Activated naive CD8-positive, alpha-beta T cell treated with anti-CD3 and anti-CD28 coated beads for 36 hours (primary cell): Measurements from ENCODE around the gene ACOT4. TPM values are rescaled to one million over a fixed set of nuclear protein-coding genes. Genes with fewer than 3 reads are reported as not detected.
A peak's percentile ranks its signal among the peaks of the same experiment; 100 is the strongest.
"Not testable (repeated sequence)": the region's sequence is repeated elsewhere in the genome, so short reads cannot be mapped to it uniquely, and the experiment has no call there.

Experiments
- DNase-seq: peaks from one replicate; pipeline ENCODE4 v3.0.0; 2021
- H3K27ac Mint-ChIP-seq: one replicate; pipeline ENCODE4 v1.8.0; 2022; ENCODE audit warnings: mild to moderate bottlenecking, moderate library complexity, mixed read lengths
- H3K27me3 Mint-ChIP-seq: one replicate; pipeline ENCODE4 v1.8.0; 2022; ENCODE audit warnings: mild to moderate bottlenecking, mixed read lengths
- H3K36me3 Mint-ChIP-seq: one replicate; pipeline ENCODE4 v1.8.0; 2021; ENCODE audit warnings: mild to moderate bottlenecking, mixed read lengths
- H3K4me1 Mint-ChIP-seq: one replicate; pipeline ENCODE4 v1.8.0; 2021; ENCODE audit warnings: mixed read lengths
- H3K4me3 Mint-ChIP-seq: one replicate; pipeline ENCODE4 v1.8.0; 2022; ENCODE audit warnings: mild to moderate bottlenecking, moderate library complexity, mixed read lengths
- H3K9me3 Mint-ChIP-seq: one replicate; pipeline ENCODE4 v1.8.0; 2022; ENCODE audit warnings: mixed read lengths
- total RNA-seq, 2 experiments: library from RNA; stranded (reverse); gene quantifications; one replicate each; pipeline ENCODE4 v1.2.3, GENCODE V29; 2021

Gene ACOT4
- total RNA-seq = 1 to 10 TPM; 2.0 to 2.4 TPM

- DNase-seq = peak; percentile 64
- Mint-ChIP-seq H3K9me3 (no peaks in the 10 kb centered on the region), H3K27ac (peak within 1 kb of the TSS; percentile 19), H3K36me3 (peaks cover 7% of the 10 kb centered on the region), H3K4me1 (peaks cover 10% of the 10 kb centered on the region), H3K4me3 (peak within 1 kb of the TSS; percentile 71), H3K27me3 (no peaks in the 10 kb centered on the region)
Observed at GRCh38 chr14:73591690-73592449, at the start of gene ACOT4. TSS of gene ACOT4 (plus strand) at chr14:73591873. CDS start at chr14:73591960, 87 bp downstream.

- DNase-seq, H3K9me3 Mint-ChIP-seq, H3K36me3 Mint-ChIP-seq, H3K4me3 Mint-ChIP-seq, H3K27ac Mint-ChIP-seq, H3K4me1 Mint-ChIP-seq: not testable (repeated sequence)
- H3K27me3 Mint-ChIP-seq = peaks cover 11% of the 10 kb centered on the region
Observed at GRCh38 chr14:73542961-73543360, 48.7 kb upstream of the ACOT4 start.

GRCh38 chr14:73545353-73545752 is 46.3 kb upstream of the ACOT4 start:
- H3K27me3 Mint-ChIP-seq, H3K36me3 Mint-ChIP-seq, H3K4me1 Mint-ChIP-seq, H3K9me3 Mint-ChIP-seq, DNase-seq, H3K27ac Mint-ChIP-seq, H3K4me3 Mint-ChIP-seq: not testable (repeated sequence)

GRCh38 chr14:73549097-73549496 is 42.6 kb upstream of the ACOT4 start:
- not testable (repeated sequence) for H3K9me3 Mint-ChIP-seq, H3K4me3 Mint-ChIP-seq, DNase-seq, H3K4me1 Mint-ChIP-seq, H3K36me3 Mint-ChIP-seq, H3K27me3 Mint-ChIP-seq, H3K27ac Mint-ChIP-seq

- not testable (repeated sequence) for H3K27me3 Mint-ChIP-seq, DNase-seq, H3K4me1 Mint-ChIP-seq, H3K9me3 Mint-ChIP-seq, H3K36me3 Mint-ChIP-seq, H3K4me3 Mint-ChIP-seq, H3K27ac Mint-ChIP-seq
Observed at GRCh38 chr14:73549889-73550524, 41.7 kb upstream of the ACOT4 start.

- no peak overlapping the region for H3K27ac Mint-ChIP-seq
- H3K4me3 Mint-ChIP-seq = no peak overlapping the region
- DNase-seq = no peak
- H3K27me3 Mint-ChIP-seq = no peaks in the 10 kb centered on the region
- no peaks in the 10 kb centered on the region for H3K36me3 Mint-ChIP-seq
- no peaks in the 10 kb centered on the region for H3K4me1 Mint-ChIP-seq
- peaks cover 1% of the 10 kb centered on the region for H3K9me3 Mint-ChIP-seq
Observed at GRCh38 chr14:73553845-73554244, 37.8 kb upstream of the ACOT4 start.

- not testable (repeated sequence) for H3K27me3 Mint-ChIP-seq, H3K9me3 Mint-ChIP-seq, H3K4me3 Mint-ChIP-seq, H3K27ac Mint-ChIP-seq, H3K4me1 Mint-ChIP-seq, H3K36me3 Mint-ChIP-seq, DNase-seq
Observed at GRCh38 chr14:73557201-73557600, 34.5 kb upstream of the ACOT4 start.

- H3K4me3 Mint-ChIP-seq, H3K27me3 Mint-ChIP-seq, H3K27ac Mint-ChIP-seq, DNase-seq, H3K9me3 Mint-ChIP-seq, H3K4me1 Mint-ChIP-seq: not testable (repeated sequence)
- peaks cover 14% of the 10 kb centered on the region for H3K36me3 Mint-ChIP-seq
Observed at GRCh38 chr14:73558238-73558637, 33.4 kb upstream of the ACOT4 start.

GRCh38 chr14:73562256-73562655 is 29.4 kb upstream of the ACOT4 start:
- Mint-ChIP-seq H3K36me3 (peaks cover 36% of the 10 kb centered on the region), H3K4me1 (peaks cover 19% of the 10 kb centered on the region)
- H3K9me3 Mint-ChIP-seq, DNase-seq, H3K4me3 Mint-ChIP-seq, H3K27ac Mint-ChIP-seq, H3K27me3 Mint-ChIP-seq: not testable (repeated sequence)

GRCh38 chr14:73562696-73563095 is 29.0 kb upstream of the ACOT4 start:
- H3K27me3 Mint-ChIP-seq, H3K9me3 Mint-ChIP-seq, DNase-seq, H3K27ac Mint-ChIP-seq, H3K4me3 Mint-ChIP-seq: not testable (repeated sequence)
- Mint-ChIP-seq H3K4me1 (peaks cover 22% of the 10 kb centered on the region), H3K36me3 (peaks cover 40% of the 10 kb centered on the region)

GRCh38 chr14:73566431-73566830 is 25.2 kb upstream of the ACOT4 start:
- peaks cover 37% of the 10 kb centered on the region for H3K4me1 Mint-ChIP-seq
- not testable (repeated sequence) for H3K4me3 Mint-ChIP-seq, H3K9me3 Mint-ChIP-seq, DNase-seq, H3K27ac Mint-ChIP-seq, H3K27me3 Mint-ChIP-seq
- peaks cover 50% of the 10 kb centered on the region for H3K36me3 Mint-ChIP-seq

GRCh38 chr14:73566935-73567334 is 24.7 kb upstream of the ACOT4 start:
- Mint-ChIP-seq H3K27ac (peak overlapping the region; percentile 98), H3K36me3 (peaks cover 46% of the 10 kb centered on the region), H3K4me3 (peak overlapping the region; percentile 91), H3K4me1 (peaks cover 37% of the 10 kb centered on the region)
- DNase-seq, H3K27me3 Mint-ChIP-seq, H3K9me3 Mint-ChIP-seq: not testable (repeated sequence)

- peaks cover 7% of the 10 kb centered on the region for H3K9me3 Mint-ChIP-seq
- no peaks in the 10 kb centered on the region for H3K27me3 Mint-ChIP-seq
- peaks cover 43% of the 10 kb centered on the region for H3K36me3 Mint-ChIP-seq
- peak overlapping the region; percentile 91 for H3K4me3 Mint-ChIP-seq
- DNase-seq = no peak
- peaks cover 37% of the 10 kb centered on the region for H3K4me1 Mint-ChIP-seq
- peak overlapping the region; percentile 98 for H3K27ac Mint-ChIP-seq
Observed at GRCh38 chr14:73567358-73567757, 24.3 kb upstream of the ACOT4 start.

- no peaks in the 10 kb centered on the region for H3K27me3 Mint-ChIP-seq
- H3K27ac Mint-ChIP-seq = peak overlapping the region; percentile 98
- H3K9me3 Mint-ChIP-seq = peaks cover 3% of the 10 kb centered on the region
- H3K4me3 Mint-ChIP-seq = peak overlapping the region; percentile 91
- H3K36me3 Mint-ChIP-seq = peaks cover 37% of the 10 kb centered on the region
- peaks cover 37% of the 10 kb centered on the region for H3K4me1 Mint-ChIP-seq
- peak; percentile 19 for DNase-seq
Observed at GRCh38 chr14:73567951-73568885, 23.5 kb upstream of the ACOT4 start.

- H3K9me3 Mint-ChIP-seq, H3K27me3 Mint-ChIP-seq, DNase-seq: not testable (repeated sequence)
- Mint-ChIP-seq H3K4me3 (peak overlapping the region; percentile 91), H3K27ac (peak overlapping the region; percentile 98), H3K36me3 (peaks cover 38% of the 10 kb centered on the region), H3K4me1 (peaks cover 37% of the 10 kb centered on the region)
Observed at GRCh38 chr14:73568886-73569184, 22.8 kb upstream of the ACOT4 start.
